GM12873 (cell line): ENCODE results near the gene ADRB1.

ENCODE experiments used
- TF ChIP-seq, protein P1 (sequence below): IDR thresholded peaks from 2 replicates; pipeline ENCODE4 v1.5.1; 2012; ENCODE audit warnings: low read depth, mild to moderate bottlenecking, moderate library complexity, low read length, control low read depth; ENCODE audit not compliant: insufficient read depth; ENCODE audit errors: missing control alignments

ADRB1 gene

DNA sequence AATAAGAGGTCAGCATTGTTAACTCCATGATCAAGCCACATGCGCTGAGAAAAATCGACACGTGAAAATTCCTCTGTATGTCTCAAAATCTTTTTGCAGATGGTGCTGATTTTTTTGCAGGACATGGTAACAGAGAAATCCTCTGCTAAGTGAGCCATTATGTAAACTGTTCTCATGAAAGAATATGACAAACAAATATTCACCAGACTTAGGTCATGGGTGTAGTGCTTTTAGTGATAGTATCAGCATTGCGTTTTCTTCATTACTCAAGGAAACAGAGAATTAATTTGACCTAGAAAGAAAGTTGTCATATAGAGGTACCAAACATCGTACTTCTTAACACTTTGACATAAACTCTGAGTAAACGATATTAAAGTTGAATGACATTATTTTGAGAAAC, 34.7 kb downstream of the ADRB1 start:
- TF ChIP-seq, protein P1, sequence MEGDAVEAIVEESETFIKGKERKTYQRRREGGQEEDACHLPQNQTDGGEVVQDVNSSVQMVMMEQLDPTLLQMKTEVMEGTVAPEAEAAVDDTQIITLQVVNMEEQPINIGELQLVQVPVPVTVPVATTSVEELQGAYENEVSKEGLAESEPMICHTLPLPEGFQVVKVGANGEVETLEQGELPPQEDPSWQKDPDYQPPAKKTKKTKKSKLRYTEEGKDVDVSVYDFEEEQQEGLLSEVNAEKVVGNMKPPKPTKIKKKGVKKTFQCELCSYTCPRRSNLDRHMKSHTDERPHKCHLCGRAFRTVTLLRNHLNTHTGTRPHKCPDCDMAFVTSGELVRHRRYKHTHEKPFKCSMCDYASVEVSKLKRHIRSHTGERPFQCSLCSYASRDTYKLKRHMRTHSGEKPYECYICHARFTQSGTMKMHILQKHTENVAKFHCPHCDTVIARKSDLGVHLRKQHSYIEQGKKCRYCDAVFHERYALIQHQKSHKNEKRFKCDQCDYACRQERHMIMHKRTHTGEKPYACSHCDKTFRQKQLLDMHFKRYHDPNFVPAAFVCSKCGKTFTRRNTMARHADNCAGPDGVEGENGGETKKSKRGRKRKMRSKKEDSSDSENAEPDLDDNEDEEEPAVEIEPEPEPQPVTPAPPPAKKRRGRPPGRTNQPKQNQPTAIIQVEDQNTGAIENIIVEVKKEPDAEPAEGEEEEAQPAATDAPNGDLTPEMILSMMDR: no peak

DNA sequence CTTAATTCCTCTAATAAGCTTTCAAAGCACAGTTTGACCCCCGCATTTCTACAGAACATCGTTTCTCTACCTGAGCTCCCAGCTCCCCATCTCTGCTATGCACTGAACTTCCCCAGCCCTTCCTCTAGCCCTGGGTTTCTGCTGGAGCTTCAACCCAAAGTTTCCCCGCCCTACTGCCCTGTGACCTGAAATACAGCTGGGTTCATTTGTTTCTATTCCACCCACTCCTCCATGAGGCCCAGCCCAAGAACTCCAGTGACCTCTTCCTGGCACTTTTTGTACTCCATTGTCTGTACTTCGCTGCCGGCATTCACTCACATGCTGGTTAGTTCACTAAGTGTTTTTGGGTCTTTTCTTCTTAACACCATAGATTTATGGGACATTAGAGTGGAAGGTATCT, 35.8 kb downstream of the ADRB1 start:
- TF ChIP-seq, protein P1: no peak

DNA sequence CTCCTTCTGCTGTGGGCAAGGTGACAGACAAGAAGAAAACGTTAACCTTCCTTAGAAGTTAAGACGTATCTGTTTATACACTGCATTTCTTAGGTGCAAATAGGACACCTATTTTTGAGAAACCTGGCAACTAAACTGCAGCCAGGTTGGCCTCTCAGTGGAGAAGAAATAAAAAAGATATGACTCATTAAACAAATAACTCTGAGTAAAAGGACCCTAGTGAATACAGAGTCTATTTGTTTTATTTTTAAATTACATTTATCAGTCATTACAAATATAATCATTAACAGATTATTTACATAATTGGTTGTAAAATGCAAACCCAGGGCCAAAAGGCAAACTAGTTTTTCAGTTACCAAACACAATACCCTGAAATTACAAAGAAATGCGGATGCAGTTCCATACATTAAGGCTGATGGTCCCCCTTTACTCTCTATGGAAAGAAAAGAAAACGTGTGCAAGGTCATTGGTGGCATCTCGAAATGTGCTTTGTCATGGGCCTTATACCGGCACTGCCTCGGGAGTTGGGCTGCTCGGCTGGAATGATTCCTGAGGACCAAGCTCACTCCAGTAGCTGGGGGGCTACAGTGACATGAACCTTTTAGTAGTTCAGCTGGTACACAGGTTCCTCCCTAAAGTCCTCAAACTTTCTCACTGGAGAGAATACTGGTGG, 38.4 kb downstream of the ADRB1 start:
- TF ChIP-seq, protein P1: no peak

DNA sequence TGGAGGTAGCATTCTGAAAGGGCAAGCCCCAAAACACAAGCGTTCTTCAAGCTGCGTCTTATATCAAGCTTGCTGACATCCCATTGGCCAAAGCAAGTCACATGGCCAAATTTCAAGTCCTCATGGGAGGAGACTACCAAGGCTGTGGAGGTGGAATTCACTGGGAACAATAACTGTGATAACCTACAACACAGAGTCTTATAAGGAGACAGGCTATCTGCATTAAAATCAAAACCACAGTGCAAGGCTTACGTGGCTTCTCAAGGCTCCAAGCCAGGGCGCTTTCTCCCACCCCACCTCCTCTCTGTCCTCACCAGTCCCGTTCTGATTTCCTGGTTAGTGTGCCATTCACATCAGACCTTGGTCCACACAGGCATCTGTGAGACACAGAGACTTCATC, 39.4 kb downstream of the ADRB1 start:
- TF ChIP-seq, protein P1: no peak

DNA sequence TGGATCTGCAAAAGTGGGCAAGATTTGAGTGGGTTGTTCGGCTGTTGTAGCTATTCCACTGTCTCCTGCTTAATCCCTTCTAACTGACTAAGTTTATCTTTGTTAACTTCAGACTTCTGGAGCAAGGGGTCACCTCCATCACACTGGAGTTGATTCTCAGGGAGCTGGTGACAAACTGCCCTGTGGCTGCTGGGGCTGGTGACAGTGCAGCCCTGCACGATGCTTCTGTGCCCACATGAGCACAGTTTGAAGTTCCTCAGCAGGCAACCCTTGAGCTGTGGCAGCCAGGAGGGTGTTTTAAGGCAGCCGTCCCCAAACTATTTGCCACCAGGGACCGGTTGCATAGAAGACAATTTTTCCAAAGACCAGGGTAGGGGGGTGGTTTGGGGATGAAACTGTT, 40.5 kb downstream of the ADRB1 start:
- TF ChIP-seq, protein P1: no peak

DNA sequence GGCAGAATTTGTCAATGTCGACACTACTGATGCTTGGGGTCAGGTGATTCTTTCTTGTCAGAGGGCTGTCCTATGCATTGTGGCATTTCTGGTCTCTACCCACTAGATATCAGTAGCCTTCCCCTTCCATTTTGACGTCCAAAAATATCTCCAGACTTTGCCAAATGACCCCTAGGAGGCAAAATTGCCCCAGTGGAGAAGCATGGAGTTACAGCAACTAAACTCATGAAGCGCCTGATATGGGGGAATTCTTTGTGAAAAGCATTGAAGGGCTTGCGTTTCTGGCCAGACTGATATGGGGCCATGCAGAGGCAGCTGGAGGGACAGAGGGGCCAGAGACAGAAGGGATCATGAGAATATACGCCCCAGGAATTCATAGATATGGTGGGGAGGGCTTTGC, 43.6 kb downstream of the ADRB1 start:
- TF ChIP-seq, protein P1: peak; percentile 32

DNA sequence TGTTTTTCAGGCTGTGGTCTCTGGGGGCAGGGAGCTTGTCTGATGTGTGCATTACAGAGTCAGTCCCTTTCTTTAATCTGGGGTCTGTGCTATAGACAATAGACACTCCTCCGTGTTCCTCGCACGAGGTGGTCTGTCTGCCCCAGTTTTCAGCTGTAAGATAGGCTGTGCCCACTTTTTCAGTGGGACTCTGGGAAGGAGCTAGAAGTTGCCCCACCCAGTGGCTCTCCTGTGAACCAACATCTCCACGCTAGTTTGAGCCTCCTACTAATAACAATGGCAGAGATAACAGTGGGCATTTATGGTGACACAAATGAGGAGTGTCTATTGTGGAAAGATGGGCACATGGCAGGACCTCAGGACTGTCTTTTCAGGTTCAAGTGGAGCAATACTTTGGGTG, 44.0 kb downstream of the ADRB1 start:
- TF ChIP-seq, protein P1: peak; percentile 28
